ENCODE results near the gene UXS1. TPM values are rescaled to one million over a fixed set of nuclear protein-coding genes. Genes with fewer than 3 reads are reported as not detected.

UXS1 gene
- total RNA-seq, 1 experiment from 2014 or later = 49.1 TPM

- H3K79me2 ChIP-seq (ENCODE audit: low read length) = no peaks in the 10 kb centered on the region
- no TSS peak for BruUV-seq (replicated peaks)
- H3K9me2 ChIP-seq (replicated peaks; ENCODE audit: low read length) = no peaks in the 10 kb centered on the region
- no peak overlapping the region for H3K4me3 ChIP-seq (ENCODE audit: low read length)
- H2AFZ ChIP-seq (ENCODE audit: low read length) = no peak overlapping the region
- DNase-seq (no peak), ATAC-seq (no peak)
- no peak overlapping the region for H3K27ac ChIP-seq (ENCODE audit: low read length)
- TF ChIP-seq EZH2phosphoT487 (IDR thresholded peaks at IDR 0.05; ENCODE audit: borderline replicate concordance, low read length) (no peak), EZH2 (IDR thresholded peaks at IDR 0.05; ENCODE audit: low read length, unreplicated experiment) (no peak)
- TF ChIP-seq, protein P1, sequence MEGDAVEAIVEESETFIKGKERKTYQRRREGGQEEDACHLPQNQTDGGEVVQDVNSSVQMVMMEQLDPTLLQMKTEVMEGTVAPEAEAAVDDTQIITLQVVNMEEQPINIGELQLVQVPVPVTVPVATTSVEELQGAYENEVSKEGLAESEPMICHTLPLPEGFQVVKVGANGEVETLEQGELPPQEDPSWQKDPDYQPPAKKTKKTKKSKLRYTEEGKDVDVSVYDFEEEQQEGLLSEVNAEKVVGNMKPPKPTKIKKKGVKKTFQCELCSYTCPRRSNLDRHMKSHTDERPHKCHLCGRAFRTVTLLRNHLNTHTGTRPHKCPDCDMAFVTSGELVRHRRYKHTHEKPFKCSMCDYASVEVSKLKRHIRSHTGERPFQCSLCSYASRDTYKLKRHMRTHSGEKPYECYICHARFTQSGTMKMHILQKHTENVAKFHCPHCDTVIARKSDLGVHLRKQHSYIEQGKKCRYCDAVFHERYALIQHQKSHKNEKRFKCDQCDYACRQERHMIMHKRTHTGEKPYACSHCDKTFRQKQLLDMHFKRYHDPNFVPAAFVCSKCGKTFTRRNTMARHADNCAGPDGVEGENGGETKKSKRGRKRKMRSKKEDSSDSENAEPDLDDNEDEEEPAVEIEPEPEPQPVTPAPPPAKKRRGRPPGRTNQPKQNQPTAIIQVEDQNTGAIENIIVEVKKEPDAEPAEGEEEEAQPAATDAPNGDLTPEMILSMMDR (conservative IDR thresholded peaks at IDR 0.05; ENCODE audit: low read depth, low read length) = no peak
- no peaks in the 10 kb centered on the region for H3K27me3 ChIP-seq (ENCODE audit: low read length)
- peaks cover 21% of the 10 kb centered on the region for H3K4me1 ChIP-seq (ENCODE audit: insufficient read depth, low read length)
- H3K9ac ChIP-seq (ENCODE audit: low read length) = no peak overlapping the region
- peaks cover 5% of the 10 kb centered on the region for H3F3A ChIP-seq (ENCODE audit: low read length, unreplicated experiment)
- H4K20me1 ChIP-seq (ENCODE audit: low read length) = no peaks in the 10 kb centered on the region
- ChIA-PET POLR2A (ENCODE audit: unreplicated experiment) (no interaction called here), CTCF (no interaction called here)
- intact Hi-C loops (cut with micrococcal nuclease) = no loop called here
- H3K4me2 ChIP-seq (ENCODE audit: low read length) = no peak overlapping the region
- H3K9me3 ChIP-seq (ENCODE audit: low read length) = no peaks in the 10 kb centered on the region
- H3K36me3 ChIP-seq (ENCODE audit: low read depth, low read length) = peaks cover 3% of the 10 kb centered on the region
Observed at GRCh38 chr2:106142683-106143082, 51.4 kb downstream of the UXS1 start.

DNA sequence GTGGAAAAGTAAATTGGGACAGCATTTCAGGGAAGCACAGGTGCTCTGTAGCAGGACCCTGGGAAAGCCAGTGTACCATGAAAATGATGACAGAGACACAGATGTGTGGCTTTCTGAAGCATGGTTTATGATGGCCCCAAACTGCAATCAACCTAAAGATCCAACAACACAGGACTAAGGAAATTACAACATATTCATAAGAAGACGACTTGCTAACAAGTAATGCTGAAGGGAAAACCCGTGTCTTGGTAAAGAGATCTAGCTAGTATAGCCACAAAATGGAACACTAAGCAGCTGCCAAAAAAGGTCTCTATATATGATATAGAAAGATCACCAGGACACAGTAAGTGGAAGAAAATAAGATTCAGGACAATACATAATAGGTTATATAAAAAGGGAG lies 53.2 kb downstream of the UXS1 start:
- intact Hi-C loops (cut with micrococcal nuclease) = no loop called here
- no peak for TF ChIP-seq EZH2 (IDR thresholded peaks at IDR 0.05; ENCODE audit: low read length, unreplicated experiment)
- TF ChIP-seq EZH2phosphoT487 (IDR thresholded peaks at IDR 0.05; ENCODE audit: borderline replicate concordance, low read length) = no peak
- TF ChIP-seq, protein P1 (conservative IDR thresholded peaks at IDR 0.05; ENCODE audit: low read depth, low read length) = no peak

GRCh38 chr2:106140113-106140512 lies 54.0 kb downstream of the UXS1 start:
- ATAC-seq = no peak

More for the DNA sequence above, 53.2 kb downstream of the UXS1 start:
- Histone ChIP-seq H3K9me3 (ENCODE audit: low read length) (no peaks in the 10 kb centered on the region), H3K79me2 (ENCODE audit: low read length) (no peaks in the 10 kb centered on the region), H4K20me1 (ENCODE audit: low read length) (no peaks in the 10 kb centered on the region), H3K36me3 (ENCODE audit: low read depth, low read length) (peaks cover 3% of the 10 kb centered on the region), H3K4me3 (ENCODE audit: low read length) (no peak overlapping the region), H3K27ac (ENCODE audit: low read length) (no peak overlapping the region), H2AFZ (ENCODE audit: low read length) (no peak overlapping the region), H3K4me1 (ENCODE audit: insufficient read depth, low read length) (peaks cover 9% of the 10 kb centered on the region), H3K4me2 (ENCODE audit: low read length) (no peak overlapping the region), H3F3A (ENCODE audit: low read length, unreplicated experiment) (no peaks in the 10 kb centered on the region), H3K9me2 (replicated peaks; ENCODE audit: low read length) (no peaks in the 10 kb centered on the region), H3K27me3 (ENCODE audit: low read length) (no peaks in the 10 kb centered on the region), H3K9ac (ENCODE audit: low read length) (no peak overlapping the region)
- ChIA-PET CTCF (no interaction called here), POLR2A (ENCODE audit: unreplicated experiment) (no interaction called here)
- DNase-seq = no peak
- ATAC-seq = no peak
- BruUV-seq (replicated peaks) = no TSS peak

More at GRCh38 chr2:106140113-106140512, 54.0 kb downstream of the UXS1 start:
- H3K36me3 ChIP-seq (ENCODE audit: low read depth, low read length) = peaks cover under 1% of the 10 kb centered on the region
- POLR2A ChIA-PET (ENCODE audit: unreplicated experiment) = no interaction called here
- H3K4me2 ChIP-seq (ENCODE audit: low read length) = no peak overlapping the region
- intact Hi-C loops (cut with micrococcal nuclease) = no loop called here
- no peaks in the 10 kb centered on the region for H3K9me3 ChIP-seq (ENCODE audit: low read length)
- no peak overlapping the region for H2AFZ ChIP-seq (ENCODE audit: low read length)
- DNase-seq = no peak
- no peak overlapping the region for H3K9ac ChIP-seq (ENCODE audit: low read length)
- TF ChIP-seq EZH2phosphoT487 (IDR thresholded peaks at IDR 0.05; ENCODE audit: borderline replicate concordance, low read length) (no peak), EZH2 (IDR thresholded peaks at IDR 0.05; ENCODE audit: low read length, unreplicated experiment) (no peak)
- TF ChIP-seq, protein P1 (conservative IDR thresholded peaks at IDR 0.05; ENCODE audit: low read depth, low read length) = no peak
- no peaks in the 10 kb centered on the region for H4K20me1 ChIP-seq (ENCODE audit: low read length)
- H3K79me2 ChIP-seq (ENCODE audit: low read length) = no peaks in the 10 kb centered on the region
- CTCF ChIA-PET = no interaction called here
- no peaks in the 10 kb centered on the region for H3F3A ChIP-seq (ENCODE audit: low read length, unreplicated experiment)
- no peaks in the 10 kb centered on the region for H3K27me3 ChIP-seq (ENCODE audit: low read length)
- no TSS peak for BruUV-seq (replicated peaks)
- peaks cover 9% of the 10 kb centered on the region for H3K4me1 ChIP-seq (ENCODE audit: insufficient read depth, low read length)
- H3K27ac ChIP-seq (ENCODE audit: low read length) = no peak overlapping the region
- H3K9me2 ChIP-seq (replicated peaks; ENCODE audit: low read length) = no peaks in the 10 kb centered on the region
- H3K4me3 ChIP-seq (ENCODE audit: low read length) = no peak overlapping the region
